PC-3 (cell line): ENCODE results near the gene FFAR1. TPM values are rescaled to one million over a fixed set of nuclear protein-coding genes. Genes with fewer than 3 reads are reported as not detected.

Experiments used
- ATAC-seq: fragments of 200-7000 bp; cut with Tn5 transposase; 2 replicates; pipeline ENCODE4 v1.9.1; 2020; ENCODE audit warnings: mild to moderate bottlenecking, moderate library complexity
- BruUV-seq: library from RNA; stranded (reverse); fragments of 400-500 nt; replicated peaks from 2 replicates; lab custom pipeline; 2021; lab: Mats Ljungman, UMichigan
- CTCF ChIA-PET: fragments of 300-600 bp; sonication (Branson Sonifier 250); formaldehyde crosslinking; loops from one replicate; lab custom pipeline; 2022; ENCODE audit warnings: antibody characterized with exemption; lab: Charles Lee
- POLR2A ChIA-PET: fragments of 300-600 bp; sonication (Branson Sonifier 250); formaldehyde crosslinking; loops from one replicate; lab custom pipeline; 2022; ENCODE audit warnings: antibody characterized with exemption; ENCODE audit not compliant: unreplicated experiment; lab: Charles Lee
- DNase-seq: peaks from one replicate; pipeline ENCODE4 v3.0.0-alpha.2; 2015
- H2AFZ ChIP-seq: fragments of 300-600 bp; sonication (generic); 2 replicates; pipeline ENCODE4 v1.6.0; 2016; ENCODE audit warnings: antibody characterized with exemption, low read length
- H3F3A ChIP-seq: fragments of 300-600 bp; sonication (generic); one replicate; pipeline ENCODE4 v1.6.0; 2017; ENCODE audit warnings: antibody characterized with exemption, low read length, control low read depth, mild to moderate bottlenecking; ENCODE audit not compliant: unreplicated experiment
- H3K27ac ChIP-seq: fragments of 300-600 bp; sonication (generic); 2 replicates; pipeline ENCODE4 v1.5.1; 2016; ENCODE audit warnings: mild to moderate bottlenecking, low read length
- H3K27me3 ChIP-seq: fragments of 300-600 bp; sonication (generic); 2 replicates; pipeline ENCODE4 v1.6.1; 2016; ENCODE audit warnings: low read length, mixed read lengths
- H3K36me3 ChIP-seq: fragments of 300-600 bp; sonication (generic); 2 replicates; pipeline ENCODE4 v1.6.1; 2016; ENCODE audit warnings: low read depth, mixed run types, low read length, mixed read lengths
- H3K4me1 ChIP-seq: fragments of 300-600 bp; sonication (generic); 2 replicates; pipeline ENCODE4 v1.5.1; 2016; ENCODE audit warnings: low read length; ENCODE audit not compliant: insufficient read depth
- H3K4me2 ChIP-seq: fragments of 300-600 bp; sonication (generic); 2 replicates; pipeline ENCODE4 v1.6.0; 2016; ENCODE audit warnings: low read length
- H3K4me3 ChIP-seq: fragments of 300-600 bp; sonication (generic); 2 replicates; pipeline ENCODE4 v1.5.1; 2016; ENCODE audit warnings: mild to moderate bottlenecking, low read length, mixed read lengths
- H3K79me2 ChIP-seq: fragments of 300-600 bp; sonication (generic); 2 replicates; pipeline ENCODE4 v1.6.1; 2017; ENCODE audit warnings: low read length, mixed read lengths
- H3K9ac ChIP-seq: fragments of 300-600 bp; sonication (generic); 2 replicates; pipeline ENCODE4 v1.6.0; 2016; ENCODE audit warnings: mild to moderate bottlenecking, low read length
- H3K9me2 ChIP-seq: fragments of 300-600 bp; sonication (generic); replicated peaks from 2 replicates; pipeline ENCODE4 v1.6.1; 2016; ENCODE audit warnings: mixed run types, low read length, mixed read lengths
- H3K9me3 ChIP-seq: fragments of 300-600 bp; sonication (generic); 2 replicates; pipeline ENCODE4 v1.6.1; 2016; ENCODE audit warnings: low read length, mixed read lengths
- H4K20me1 ChIP-seq: fragments of 300-600 bp; sonication (generic); 2 replicates; pipeline ENCODE4 v1.6.1; 2016; ENCODE audit warnings: low read length, mixed read lengths
- CTCF ChIP-seq: fragments of 300-600 bp; sonication (generic); conservative IDR thresholded peaks from 2 replicates; pipeline ENCODE4 v1.5.1; 2017; ENCODE audit warnings: antibody characterized with exemption, low read depth, mild to moderate bottlenecking, low read length
- EZH2 ChIP-seq: fragments of 300-600 bp; sonication (generic); IDR thresholded peaks from one replicate; pipeline ENCODE4 v1.6.1; 2017; ENCODE audit warnings: antibody characterized with exemption, mild to moderate bottlenecking, low read length; ENCODE audit not compliant: unreplicated experiment
- EZH2phosphoT487 ChIP-seq: fragments of 300-600 bp; sonication (generic); IDR thresholded peaks from 2 replicates; pipeline ENCODE4 v1.6.1; 2018; ENCODE audit warnings: mild to moderate bottlenecking, antibody characterized with exemption, low read length, borderline replicate concordance
- intact Hi-C: fragments of 100-400 bp; cut with micrococcal nuclease; formaldehyde crosslinking; loops from 2 replicates; pipeline ENCODE4 v1.9.0; 2023
- total RNA-seq: library from RNA; depleted of rRNA; stranded (reverse); fragments of >200 nt; gene quantifications from 2 replicates; pipeline ENCODE4 v1.2.3, GENCODE V29; 2014

FFAR1 gene
- total RNA-seq, 1 experiment from 2014 or later, result not detected

GRCh38 chr19:35315883-35316282 lies 31.8 kb upstream of the FFAR1 start:
- H3K9me3 ChIP-seq, result no peaks in the 10 kb centered on the region
- no peak overlapping the region for H3K9ac ChIP-seq
- no peak for ATAC-seq
- no peak overlapping the region for H3K4me2 ChIP-seq
- ChIA-PET POLR2A (no interaction called here), CTCF (interaction anchor here (0.5 kb wide), 1 partner anchor 21 kb away, joined by 4 read pairs; no protein-coding TSS in a partner anchor)
- no peak overlapping the region for H2AFZ ChIP-seq
- DNase-seq, result no peak
- H3K27ac ChIP-seq, result no peak overlapping the region
- no peaks in the 10 kb centered on the region for H3F3A ChIP-seq
- H3K4me1 ChIP-seq, result peaks cover 13% of the 10 kb centered on the region
- no peaks in the 10 kb centered on the region for H4K20me1 ChIP-seq
- no peaks in the 10 kb centered on the region for H3K27me3 ChIP-seq
- H3K4me3 ChIP-seq, result no peak overlapping the region
- no TSS peak for BruUV-seq
- no peaks in the 10 kb centered on the region for H3K36me3 ChIP-seq
- H3K79me2 ChIP-seq, result no peaks in the 10 kb centered on the region
- TF ChIP-seq CTCF, result no peak
- no peak for TF ChIP-seq EZH2phosphoT487
- TF ChIP-seq EZH2, result no peak
- intact Hi-C loops, result no loop called here
- no peaks in the 10 kb centered on the region for H3K9me2 ChIP-seq

- BruUV-seq, result no TSS peak
- POLR2A ChIA-PET, result no interaction called here
These were observed 31.1 kb upstream of the FFAR1 start for GRCh38 chr19:35316560-35316959.

More at GRCh38 chr19:35316560-35316959, 31.1 kb upstream of the FFAR1 start:
- Histone ChIP-seq H3K4me2 (no peak overlapping the region), H3K9me2 (no peaks in the 10 kb centered on the region), H3K36me3 (no peaks in the 10 kb centered on the region), H3K9ac (no peak overlapping the region), H3K4me3 (no peak overlapping the region), H3K27ac (no peak overlapping the region), H3K79me2 (no peaks in the 10 kb centered on the region), H4K20me1 (no peaks in the 10 kb centered on the region), H3K9me3 (no peaks in the 10 kb centered on the region), H3K4me1 (peaks cover 13% of the 10 kb centered on the region), H3K27me3 (no peaks in the 10 kb centered on the region), H2AFZ (no peak overlapping the region), H3F3A (no peaks in the 10 kb centered on the region)
- ATAC-seq (no peak), DNase-seq (no peak)
- TF ChIP-seq CTCF (no peak), EZH2 (no peak), EZH2phosphoT487 (no peak)
- CTCF ChIA-PET, result interaction anchor here (0.5 kb wide), 1 partner anchor 21 kb away, joined by 4 read pairs; no protein-coding TSS in a partner anchor
- intact Hi-C loops, result no loop called here
